Heart left ventricle (tissue), 13 donors: ENCODE data around the gene TSC2.

ENCODE experiments used
- CTCF ChIP-seq, 12 donors: fragments of 200-600 bp; sonication (generic) in 4 of 12; IDR thresholded peaks; one replicate each; pipeline versions ENCODE4 v1.5.0 to v1.8.0; 2018 to 2022; ENCODE audit warnings: antibody characterized with exemption in 12 of 12, mild to moderate bottlenecking in 5 of 12
- POLR2A ChIP-seq, 2 donors: fragments of 450-650 bp; IDR thresholded peaks; one replicate each; pipeline ENCODE4 v1.6.1; 2017; ENCODE audit warnings: antibody characterized with exemption in 2 of 2, mild to moderate bottlenecking in 2 of 2, moderate library complexity in 2 of 2
- donor health status: ischemic (EF 13 %, LVEDD 7.1; RV severe dilation, severe dysfunction).
- donor health status: DM: no; HTN: yes; CAD: no.
- donor health status: DM: no; HTN: no; CAD: no.
- donor health status: ischemic (EF 25% LVEDD 6.9; RV normal size, moderate dysfunction).
- donor health status: ischemic (EF 25% LVEDD 5.7; RV mildly dilated, moderate dysfunction).
- donor health status: ischemic (EF 35%, LVEDD 5.7; RV mildly dilated, moderate dysfunction).
- donor health status: nonischemic (EF 11% LVEDD 7.7; RV severe dilation, severe dysfunction).
- donor health status: DM: yes; HTN: yes; CAD: no.
- donor health status: PGD.
- donor health status: ischemic (EF 29% LVEDD 5.4; RV normal size, mild dysfunction).
- donor health status: nonischemic (EF 23%, LVEDD 6.1; RV moderate dilation, normal function).

DNA sequence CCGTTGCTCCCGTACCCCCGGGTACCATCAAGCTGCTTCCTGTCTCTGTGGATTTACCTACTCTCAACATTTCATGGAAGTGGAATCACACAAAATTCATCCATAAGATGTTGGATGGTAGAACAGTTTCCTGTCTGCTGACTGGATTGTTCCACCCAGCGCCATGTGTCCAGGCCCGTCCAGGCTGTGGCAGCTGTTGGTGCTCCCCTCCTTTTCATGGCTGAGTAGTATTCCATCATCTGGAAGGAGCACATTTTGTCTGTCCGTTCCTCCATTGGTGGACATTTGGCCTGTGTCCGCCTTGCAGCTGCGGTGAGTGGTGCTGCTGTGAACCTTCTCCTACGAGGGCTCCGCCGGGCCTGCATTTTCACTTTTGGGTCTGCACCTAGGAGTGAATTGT, 18.4 kb downstream of the TSC2 start:
- TF ChIP-seq CTCF (IDR thresholded peaks at IDR 0.05) = no peak
- TF ChIP-seq POLR2A (IDR thresholded peaks at IDR 0.05) = no peak
